Activated naive CD4-positive, alpha-beta T cell treated with anti-CD3 and anti-CD28 coated beads, Interleukin-2, amount 10 ng/mL, durations not matched to agents 7 days and 5 days (primary cell): ENCODE measurements around the gene RC3H2.
"Not testable (repeated sequence)": the region's sequence is repeated elsewhere in the genome, so short reads cannot be mapped to it uniquely, and the experiment has no call there.

ENCODE experiments used
- CTCF ChIA-PET: fragments of 350-600 bp; sonication (Branson Sonifier 250); formaldehyde crosslinking; loops from one replicate; lab custom pipeline; 2021; ENCODE audit warnings: antibody characterized with exemption; lab: Charles Lee
- DNase-seq: peaks from one replicate; pipeline ENCODE4 v3.0.0-alpha.2; 2020
- H3K27ac Mint-ChIP-seq: one replicate; pipeline ENCODE4 v1.8.0; 2021; ENCODE audit warnings: mild to moderate bottlenecking, moderate library complexity, mixed read lengths
- H3K27me3 Mint-ChIP-seq: one replicate; pipeline ENCODE4 v1.8.0; 2021; ENCODE audit warnings: mild to moderate bottlenecking, mixed read lengths
- H3K36me3 Mint-ChIP-seq: one replicate; pipeline ENCODE4 v1.8.0; 2021; ENCODE audit warnings: mixed read lengths
- H3K4me1 Mint-ChIP-seq: one replicate; pipeline ENCODE4 v1.8.0; 2021; ENCODE audit warnings: mixed read lengths
- H3K4me3 Mint-ChIP-seq: one replicate; pipeline ENCODE4 v1.8.0; 2021; ENCODE audit warnings: mild to moderate bottlenecking, moderate library complexity, mixed read lengths
- H3K9me3 Mint-ChIP-seq: one replicate; pipeline ENCODE4 v1.8.0; 2021; ENCODE audit warnings: mixed read lengths

Gene RC3H2

DNA sequence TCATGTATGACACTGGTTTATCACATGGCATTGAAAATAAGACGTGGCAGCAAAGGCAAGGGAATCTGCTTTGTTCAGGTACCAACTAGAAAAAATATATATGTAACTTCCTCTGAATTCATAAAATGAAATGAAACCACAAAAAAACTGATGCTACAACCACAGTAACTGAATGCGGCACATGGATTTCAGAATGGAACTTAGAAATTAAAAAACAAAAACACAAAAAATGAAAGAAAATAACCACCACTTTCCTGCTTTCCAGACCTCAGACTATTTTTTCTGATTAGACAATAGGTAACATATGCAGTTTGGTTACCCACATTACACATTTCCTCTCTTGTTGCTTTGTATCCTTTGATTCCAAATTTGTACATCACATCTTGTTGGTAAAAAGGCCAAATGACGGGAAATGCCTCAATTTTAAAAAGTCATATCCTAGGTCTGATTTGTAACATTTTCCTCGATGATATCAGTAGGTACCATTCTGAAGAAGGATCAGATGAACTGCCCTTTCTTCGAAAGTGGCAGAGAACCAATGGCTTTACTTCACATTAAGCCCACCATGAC lies 58.7 kb downstream of the RC3H2 start:
- Mint-ChIP-seq H3K27ac (peak overlapping the region; percentile 90), H3K4me3 (no peak overlapping the region), H3K9me3 (peaks cover 7% of the 10 kb centered on the region), H3K27me3 (no peaks in the 10 kb centered on the region), H3K36me3 (peaks cover 53% of the 10 kb centered on the region), H3K4me1 (peaks cover 53% of the 10 kb centered on the region)
- DNase-seq: no peak
- CTCF ChIA-PET: interaction anchor here (0.8 kb wide), 1 partner anchor 11 kb away, joined by 4 read pairs; no protein-coding TSS in a partner anchor

GRCh38 chr9:122845116-122845515 lies 60.0 kb downstream of the RC3H2 start:
- CTCF ChIA-PET: no interaction called here
- peaks cover 6% of the 10 kb centered on the region for H3K9me3 Mint-ChIP-seq

GRCh38 chr9:122844137-122844536 lies 61.0 kb downstream of the RC3H2 start:
- Mint-ChIP-seq H3K4me3 (no peak overlapping the region), H3K36me3 (peaks cover 35% of the 10 kb centered on the region), H3K4me1 (peaks cover 43% of the 10 kb centered on the region), H3K27ac (no peak overlapping the region), H3K27me3 (no peaks in the 10 kb centered on the region), H3K9me3 (peaks cover 6% of the 10 kb centered on the region)
- DNase-seq: no peak
- CTCF ChIA-PET: no interaction called here

More at GRCh38 chr9:122845116-122845515, 60.0 kb downstream of the RC3H2 start:
- no peak for DNase-seq
- Mint-ChIP-seq H3K36me3 (peaks cover 41% of the 10 kb centered on the region), H3K27me3 (no peaks in the 10 kb centered on the region), H3K27ac (no peak overlapping the region), H3K4me1 (peaks cover 47% of the 10 kb centered on the region), H3K4me3 (no peak overlapping the region)

DNA sequence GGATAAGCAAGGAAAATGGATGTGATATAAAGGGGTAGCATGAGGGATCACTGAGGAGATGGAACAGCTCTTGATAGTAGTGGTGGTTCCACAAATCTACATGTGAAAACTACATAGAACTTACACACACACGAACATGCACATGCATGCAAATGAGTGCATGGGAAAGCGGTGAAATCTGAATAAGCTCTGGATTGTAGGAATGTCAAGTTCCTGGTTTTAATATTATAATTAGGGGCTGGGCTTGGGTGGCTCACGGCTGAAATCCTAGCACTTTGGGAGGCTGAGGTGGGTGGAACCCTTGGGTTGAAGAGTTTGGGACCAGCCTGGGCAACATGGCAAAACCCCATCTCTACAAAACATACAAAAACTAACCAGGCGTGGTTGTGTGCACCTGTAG lies 63.7 kb downstream of the RC3H2 start:
- Mint-ChIP-seq H3K36me3 (peaks cover 21% of the 10 kb centered on the region), H3K27me3 (peaks cover 8% of the 10 kb centered on the region), H3K4me3 (no peak overlapping the region), H3K9me3 (peaks cover 6% of the 10 kb centered on the region), H3K27ac (no peak overlapping the region), H3K4me1 (peaks cover 34% of the 10 kb centered on the region)
- CTCF ChIA-PET: interaction anchor here (0.6 kb wide), 1 partner anchor 44 kb away, joined by 3 read pairs; no protein-coding TSS in a partner anchor
- no peak for DNase-seq

DNA sequence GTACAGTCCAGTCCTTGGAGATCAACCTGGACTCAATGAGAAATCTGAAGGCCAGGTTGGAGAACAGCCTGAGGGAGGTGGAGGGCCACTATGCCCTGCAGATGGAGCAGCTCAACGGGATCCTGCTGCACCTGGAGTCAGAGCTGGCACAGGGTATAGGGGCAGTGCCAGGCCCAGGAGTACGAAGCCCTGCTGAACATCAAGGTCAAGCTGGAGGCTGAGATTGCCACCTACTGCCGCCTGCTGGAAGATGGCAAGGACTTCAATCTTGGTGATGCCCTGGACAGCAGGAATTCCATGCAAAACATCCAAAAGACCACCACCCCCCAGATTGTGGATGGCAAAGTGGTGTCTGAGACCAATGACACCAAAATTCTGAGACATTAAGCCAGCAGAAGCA lies 66.7 kb downstream of the RC3H2 start:
- DNase-seq, H3K4me3 Mint-ChIP-seq, H3K27me3 Mint-ChIP-seq, H3K9me3 Mint-ChIP-seq, H3K36me3 Mint-ChIP-seq, H3K27ac Mint-ChIP-seq: not testable (repeated sequence)
- peaks cover 22% of the 10 kb centered on the region for H3K4me1 Mint-ChIP-seq
- CTCF ChIA-PET: interaction anchor here (1.0 to 1.3 kb wide), 2 partner anchors 8 to 10 kb away, joined by 3 read pairs; partner anchors contain the start of gene PDCL

- Mint-ChIP-seq H3K4me1 (peaks cover 24% of the 10 kb centered on the region), H3K27me3 (peaks cover 8% of the 10 kb centered on the region), H3K4me3 (no peak overlapping the region), H3K27ac (no peak overlapping the region), H3K9me3 (no peaks in the 10 kb centered on the region), H3K36me3 (no peaks in the 10 kb centered on the region)
- no peak for DNase-seq
- CTCF ChIA-PET: interaction anchor here (1.3 kb wide), 1 partner anchor 9 kb away, joined by 3 read pairs; the partner anchor contains the start of gene PDCL
These were observed 67.8 kb downstream of the RC3H2 start for GRCh38 chr9:122837266-122837850.

- Mint-ChIP-seq H3K9me3 (no peaks in the 10 kb centered on the region), H3K36me3 (no peaks in the 10 kb centered on the region), H3K27ac (peak overlapping the region; percentile 84), H3K4me1 (peaks cover 26% of the 10 kb centered on the region), H3K4me3 (peak overlapping the region; percentile 29), H3K27me3 (peaks cover 8% of the 10 kb centered on the region)
- peak; percentile 57 for DNase-seq
- CTCF ChIA-PET: interaction anchor here (0.6 to 1.8 kb wide), 14 partner anchors 11 to 156 kb away, joined by 3 to 10 read pairs (median 4); partner anchors contain the start of gene ZBTB26
These were observed 69.8 kb downstream of the RC3H2 start for GRCh38 chr9:122835313-122835731.

- Mint-ChIP-seq H3K9me3 (no peaks in the 10 kb centered on the region), H3K36me3 (no peaks in the 10 kb centered on the region), H3K27ac (no peak overlapping the region), H3K4me1 (peaks cover 31% of the 10 kb centered on the region), H3K27me3 (no peaks in the 10 kb centered on the region), H3K4me3 (no peak overlapping the region)
- no peak for DNase-seq
- CTCF ChIA-PET: no interaction called here
These were observed 73.0 kb downstream of the RC3H2 start for GRCh38 chr9:122832194-122832593.

GRCh38 chr9:122828965-122829284 lies 76.2 kb downstream of the RC3H2 start:
- Mint-ChIP-seq H3K27ac (peak overlapping the region; percentile 95), H3K36me3 (peaks cover 17% of the 10 kb centered on the region), H3K4me3 (peak overlapping the region; percentile 99), H3K4me1 (peaks cover 40% of the 10 kb centered on the region)
- CTCF ChIA-PET: interaction anchor here (0.8 to 1.4 kb wide), 2 partner anchors 9 to 18 kb away, joined by 3 read pairs; no protein-coding TSS in a partner anchor
- H3K9me3 Mint-ChIP-seq, H3K27me3 Mint-ChIP-seq, DNase-seq: not testable (repeated sequence)

- Mint-ChIP-seq H3K4me1 (peaks cover 43% of the 10 kb centered on the region), H3K27ac (peak overlapping the region; percentile 95), H3K4me3 (peak overlapping the region; percentile 99), H3K36me3 (peaks cover 22% of the 10 kb centered on the region), H3K9me3 (no peaks in the 10 kb centered on the region), H3K27me3 (no peaks in the 10 kb centered on the region)
- no peak for DNase-seq
- CTCF ChIA-PET: interaction anchor here (1.4 kb wide), 1 partner anchor 10 kb away, joined by 3 read pairs; no protein-coding TSS in a partner anchor
These were observed 77.4 kb downstream of the RC3H2 start for GRCh38 chr9:122827761-122828093.

DNA sequence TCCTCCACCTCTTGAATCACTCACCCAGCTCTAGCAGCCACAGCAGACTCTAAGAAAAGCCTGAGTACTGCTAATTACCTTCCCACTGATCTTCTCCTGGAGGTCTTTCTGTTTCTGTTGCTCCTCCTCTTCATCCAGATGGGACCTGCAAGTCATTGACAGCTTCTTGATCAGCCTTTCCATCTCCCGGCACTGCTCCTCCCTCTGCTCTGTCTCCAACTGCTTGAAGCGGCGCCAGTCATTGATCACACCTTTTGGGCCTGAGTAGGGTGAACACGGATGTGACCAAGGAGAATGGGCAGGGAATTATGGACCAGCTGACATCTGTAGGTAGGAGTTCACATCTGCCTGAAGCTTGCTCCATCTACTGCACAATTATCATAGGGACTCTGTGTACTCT lies 82.2 kb downstream of the RC3H2 start:
- H3K36me3 Mint-ChIP-seq: peaks cover 49% of the 10 kb centered on the region
- peaks cover 57% of the 10 kb centered on the region for H3K4me1 Mint-ChIP-seq
- no peaks in the 10 kb centered on the region for H3K9me3 Mint-ChIP-seq
- H3K4me3 Mint-ChIP-seq: no peak overlapping the region
- no peak overlapping the region for H3K27ac Mint-ChIP-seq
- DNase-seq: no peak
- CTCF ChIA-PET: interaction anchor here (1.2 kb wide), 1 partner anchor 13 kb away, joined by 4 read pairs; no protein-coding TSS in a partner anchor
- H3K27me3 Mint-ChIP-seq: no peaks in the 10 kb centered on the region

- no peaks in the 10 kb centered on the region for H3K27me3 Mint-ChIP-seq
- H3K36me3 Mint-ChIP-seq: peaks cover 49% of the 10 kb centered on the region
- peak overlapping the region; percentile 61 for H3K27ac Mint-ChIP-seq
- CTCF ChIA-PET: no interaction called here
- H3K4me3 Mint-ChIP-seq: no peak overlapping the region
- no peaks in the 10 kb centered on the region for H3K9me3 Mint-ChIP-seq
- DNase-seq: no peak
- H3K4me1 Mint-ChIP-seq: peaks cover 56% of the 10 kb centered on the region
These were observed 83.1 kb downstream of the RC3H2 start for GRCh38 chr9:122822056-122822455.

DNA sequence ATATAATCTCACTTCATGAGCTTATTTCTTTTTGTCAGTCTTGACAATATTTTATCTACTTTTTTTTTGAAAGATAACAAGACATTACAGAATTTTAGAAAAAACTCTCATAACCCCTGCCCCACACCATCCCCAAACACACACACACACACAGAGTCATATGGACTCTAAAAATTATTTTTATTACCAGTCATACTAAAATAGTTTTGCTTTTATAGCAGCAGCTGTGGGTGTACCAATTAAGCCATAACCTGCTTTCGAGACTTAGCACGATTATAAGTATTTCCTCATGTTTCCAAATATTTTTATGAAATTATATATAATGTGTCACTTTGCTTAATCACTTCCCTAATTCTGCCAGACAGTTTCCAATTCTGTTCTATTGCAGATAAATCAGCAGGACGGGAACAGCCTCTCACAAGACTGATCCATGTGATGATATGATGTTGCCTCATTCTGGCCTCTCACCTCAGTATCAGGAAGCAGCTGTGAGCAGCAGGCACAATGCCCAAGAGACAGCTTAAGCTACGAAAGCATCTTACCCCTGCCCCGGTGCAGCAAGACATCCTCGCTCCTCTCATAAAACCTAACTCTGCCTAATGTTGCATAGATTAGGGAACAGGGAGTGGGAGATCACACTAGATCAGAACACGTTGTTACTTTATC lies 83.7 kb downstream of the RC3H2 start:
- no peaks in the 10 kb centered on the region for H3K9me3 Mint-ChIP-seq
- no peak overlapping the region for H3K4me3 Mint-ChIP-seq
- CTCF ChIA-PET: interaction anchor here (1.1 kb wide), 1 partner anchor 83 kb away, joined by 3 read pairs; no protein-coding TSS in a partner anchor
- peaks cover 49% of the 10 kb centered on the region for H3K36me3 Mint-ChIP-seq
- no peaks in the 10 kb centered on the region for H3K27me3 Mint-ChIP-seq
- H3K4me1 Mint-ChIP-seq: peaks cover 56% of the 10 kb centered on the region
- no peak for DNase-seq
- peak overlapping the region; percentile 61 for H3K27ac Mint-ChIP-seq

GRCh38 chr9:122820490-122820845 lies 84.7 kb downstream of the RC3H2 start:
- peaks cover 57% of the 10 kb centered on the region for H3K4me1 Mint-ChIP-seq
- DNase-seq: no peak
- no peak overlapping the region for H3K4me3 Mint-ChIP-seq
- H3K36me3 Mint-ChIP-seq: peaks cover 51% of the 10 kb centered on the region
- H3K9me3 Mint-ChIP-seq: no peaks in the 10 kb centered on the region
- H3K27ac Mint-ChIP-seq: peak overlapping the region; percentile 2
- H3K27me3 Mint-ChIP-seq: no peaks in the 10 kb centered on the region
- CTCF ChIA-PET: interaction anchor here (1.1 kb wide), 1 partner anchor 84 kb away, joined by 3 read pairs; no protein-coding TSS in a partner anchor
